ENCODE measurements around the gene PRSS16. TPM values are rescaled to one million over a fixed set of nuclear protein-coding genes. Genes with fewer than 3 reads are reported as not detected.
"Not testable (repeated sequence)": the region's sequence is repeated elsewhere in the genome, so short reads cannot be mapped to it uniquely, and the experiment has no call there.

The PRSS16 gene
- total and polyA plus RNA-seq, 2 donors, result 1.0 to 2.0 TPM

DNA sequence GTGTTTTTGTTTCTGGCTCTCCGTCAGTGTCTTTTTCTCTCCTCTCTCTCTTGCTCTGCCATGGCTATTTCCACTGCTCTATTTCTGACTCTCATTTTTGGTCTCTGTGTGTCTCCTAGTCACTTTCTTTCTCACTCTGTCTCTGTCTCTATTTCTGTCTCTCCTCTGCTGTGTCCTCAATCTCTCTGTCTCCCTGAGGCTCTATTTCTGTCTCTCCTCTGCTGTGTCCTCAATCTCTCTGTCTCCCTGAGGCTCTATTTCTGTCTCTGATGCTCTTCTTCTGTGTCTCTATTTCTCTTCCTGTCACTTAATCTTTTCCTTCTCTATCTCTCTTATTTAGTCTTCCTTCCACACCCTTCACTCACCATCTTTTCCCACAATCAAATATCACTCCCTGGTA is 8.4 kb downstream of the PRSS16 start:
- no peak for DNase-seq (ENCODE audit: extremely low spot score)
- 62% methylated on average over 1 of the region's 1 CpG for WGBS
- H3K4me1 ChIP-seq (ENCODE audit: insufficient read depth), result no peaks in the 10 kb centered on the region
- no peak overlapping the region for H3K4me3 ChIP-seq (ENCODE audit: low read depth, low read length)
- no peaks in the 10 kb centered on the region for H3K36me3 ChIP-seq (ENCODE audit: insufficient read depth)
- no peak overlapping the region for H3K27ac ChIP-seq (ENCODE audit: low read depth)

DNA sequence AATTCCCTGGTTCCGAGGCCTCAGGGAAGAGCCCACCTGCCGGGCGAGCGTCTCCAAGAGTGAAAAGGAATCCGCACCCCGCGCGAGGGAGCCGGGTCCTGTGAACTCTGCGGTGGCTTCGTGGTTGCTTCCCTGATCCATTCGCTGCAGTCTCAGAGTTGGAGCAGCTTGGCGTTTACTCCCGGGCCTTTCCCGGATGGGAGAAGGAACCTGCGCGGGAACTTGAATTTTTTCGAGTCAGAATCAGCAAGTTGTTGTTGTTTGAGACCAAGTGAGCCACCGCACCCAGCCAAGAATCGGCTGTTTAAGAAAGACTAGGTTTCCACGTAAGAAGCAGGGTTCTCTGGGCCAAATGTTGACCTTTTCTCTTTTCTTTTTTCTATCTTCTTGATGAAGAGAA is 12.9 kb downstream of the PRSS16 start:
- WGBS, result 4% methylated on average over 21 of the region's 21 CpGs
- DNase-seq (ENCODE audit: extremely low spot score), result no peak

GRCh38 chr6:27260836-27261375 is 13.4 kb downstream of the PRSS16 start:
- no peaks in the 10 kb centered on the region for H3K36me3 ChIP-seq (ENCODE audit: insufficient read depth)
- no peaks in the 10 kb centered on the region for H3K4me1 ChIP-seq (ENCODE audit: insufficient read depth)
- H3K4me3 ChIP-seq (ENCODE audit: low read depth, low read length), result no peak overlapping the region
- no peak for DNase-seq (ENCODE audit: extremely low spot score)
- no peak overlapping the region for H3K27ac ChIP-seq (ENCODE audit: low read depth)
- 6% methylated on average over 30 of the region's 30 CpGs for WGBS

More for the DNA sequence above, 12.9 kb downstream of the PRSS16 start:
- Histone ChIP-seq H3K4me1 (ENCODE audit: insufficient read depth) (no peaks in the 10 kb centered on the region), H3K36me3 (ENCODE audit: insufficient read depth) (no peaks in the 10 kb centered on the region), H3K4me3 (ENCODE audit: low read depth, low read length) (no peak overlapping the region), H3K27ac (ENCODE audit: low read depth) (no peak overlapping the region)

- Histone ChIP-seq H3K27ac (ENCODE audit: low read depth) (no peak overlapping the region), H3K4me1 (ENCODE audit: insufficient read depth) (no peaks in the 10 kb centered on the region), H3K4me3 (ENCODE audit: low read depth, low read length) (no peak overlapping the region), H3K36me3 (ENCODE audit: insufficient read depth) (no peaks in the 10 kb centered on the region)
- no peak for DNase-seq (ENCODE audit: extremely low spot score)
- WGBS, result 71% methylated on average over 8 of the region's 8 CpGs
Observed at GRCh38 chr6:27263886-27264285, 16.4 kb downstream of the PRSS16 start.

DNA sequence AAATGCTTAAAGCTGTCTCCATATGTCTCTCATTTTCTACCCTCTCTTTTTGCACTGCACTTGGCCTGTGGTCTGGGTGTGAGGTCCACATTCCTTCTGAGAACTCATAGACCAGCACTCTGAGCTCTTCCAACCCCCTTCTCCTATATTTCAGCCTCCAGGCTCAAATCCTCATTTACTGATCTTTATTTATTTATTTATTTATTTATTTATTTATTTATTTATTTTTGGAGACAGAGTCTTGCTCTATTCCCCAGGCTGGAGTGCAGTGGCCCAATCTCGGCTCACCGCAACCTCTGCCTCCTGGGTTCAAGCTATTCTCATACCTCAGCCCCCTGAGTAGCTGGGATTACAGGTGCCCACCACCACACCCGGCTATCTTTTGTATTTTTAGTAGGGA is 19.5 kb downstream of the PRSS16 start:
- H3K4me1 ChIP-seq (ENCODE audit: insufficient read depth); DNase-seq (ENCODE audit: extremely low spot score); H3K27ac ChIP-seq (ENCODE audit: low read depth); H3K4me3 ChIP-seq (ENCODE audit: low read depth, low read length); H3K36me3 ChIP-seq (ENCODE audit: insufficient read depth): not testable (repeated sequence)
- WGBS, result 89% methylated on average over 3 of the region's 3 CpGs

DNA sequence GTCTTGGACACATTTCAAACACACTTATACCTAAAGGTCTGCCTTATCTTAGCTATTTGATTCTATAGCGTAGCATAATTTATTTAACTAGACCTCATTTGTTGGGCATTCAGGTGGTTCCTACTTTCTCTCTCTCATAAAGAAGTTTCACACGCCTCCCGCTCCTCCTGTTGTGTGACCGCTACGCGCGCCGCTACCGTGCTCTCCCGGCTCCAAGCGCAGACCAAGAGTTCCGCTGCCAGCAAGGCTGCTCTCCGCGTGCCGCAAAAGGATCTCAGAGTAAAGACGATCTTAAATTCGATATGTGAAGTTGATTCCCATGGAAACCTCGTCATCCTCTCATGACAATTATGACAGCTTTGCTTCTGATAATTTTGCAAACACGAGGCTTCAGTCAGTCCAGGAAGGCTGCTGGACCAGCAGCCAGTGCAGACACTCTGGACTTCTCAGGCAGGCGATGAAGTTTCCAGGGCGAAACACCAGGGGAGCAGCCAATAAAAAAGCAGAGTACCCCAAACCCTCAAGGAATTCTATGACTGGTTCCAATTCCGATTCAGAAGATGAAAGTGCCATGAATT is 20.4 kb downstream of the PRSS16 start:
- 5% methylated on average over 22 of the region's 22 CpGs for whole genome bisulfite sequencing
- DNase-seq (ENCODE audit: extremely low spot score), result no peak
- H3K4me1 ChIP-seq (ENCODE audit: insufficient read depth), result no peaks in the 10 kb centered on the region
- no peak overlapping the region for H3K4me3 ChIP-seq (ENCODE audit: low read depth, low read length)
- no peaks in the 10 kb centered on the region for H3K36me3 ChIP-seq (ENCODE audit: insufficient read depth)
- H3K27ac ChIP-seq (ENCODE audit: low read depth), result no peak overlapping the region

GRCh38 chr6:27268803-27269202 is 21.3 kb downstream of the PRSS16 start:
- 76% methylated on average over 14 of the region's 14 CpGs for WGBS
- Histone ChIP-seq H3K27ac (ENCODE audit: low read depth) (no peak overlapping the region), H3K4me3 (ENCODE audit: low read depth, low read length) (no peak overlapping the region), H3K4me1 (ENCODE audit: insufficient read depth) (no peaks in the 10 kb centered on the region), H3K36me3 (ENCODE audit: insufficient read depth) (no peaks in the 10 kb centered on the region)
- DNase-seq (ENCODE audit: extremely low spot score), result no peak

DNA sequence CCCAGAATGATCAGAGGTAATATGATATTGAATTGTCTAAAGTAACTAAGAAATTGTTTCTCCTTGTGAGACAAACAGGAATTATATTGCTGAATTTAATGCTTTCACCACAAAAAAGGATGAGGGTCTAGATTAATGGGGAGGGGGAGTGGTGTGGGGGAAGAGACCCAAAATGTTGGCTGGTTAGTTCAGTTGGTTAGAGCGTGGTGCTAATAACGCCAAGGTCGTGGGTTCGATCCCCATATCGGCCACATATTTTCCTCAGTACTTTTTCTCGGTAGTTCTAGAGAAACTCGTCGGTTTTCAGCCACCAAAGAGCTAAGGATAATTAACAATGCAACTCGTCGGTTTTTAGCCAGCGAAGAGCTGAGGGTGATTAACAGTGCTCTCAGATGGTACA is 26.3 kb downstream of the PRSS16 start:
- H3K4me3 ChIP-seq (ENCODE audit: low read depth, low read length), result no peak overlapping the region
- DNase-seq (ENCODE audit: extremely low spot score), result no peak
- no peaks in the 10 kb centered on the region for H3K36me3 ChIP-seq (ENCODE audit: insufficient read depth)
- WGBS, result 63% methylated on average over 11 of the region's 11 CpGs
- no peaks in the 10 kb centered on the region for H3K4me1 ChIP-seq (ENCODE audit: insufficient read depth)
- H3K27ac ChIP-seq (ENCODE audit: low read depth), result no peak overlapping the region

DNA sequence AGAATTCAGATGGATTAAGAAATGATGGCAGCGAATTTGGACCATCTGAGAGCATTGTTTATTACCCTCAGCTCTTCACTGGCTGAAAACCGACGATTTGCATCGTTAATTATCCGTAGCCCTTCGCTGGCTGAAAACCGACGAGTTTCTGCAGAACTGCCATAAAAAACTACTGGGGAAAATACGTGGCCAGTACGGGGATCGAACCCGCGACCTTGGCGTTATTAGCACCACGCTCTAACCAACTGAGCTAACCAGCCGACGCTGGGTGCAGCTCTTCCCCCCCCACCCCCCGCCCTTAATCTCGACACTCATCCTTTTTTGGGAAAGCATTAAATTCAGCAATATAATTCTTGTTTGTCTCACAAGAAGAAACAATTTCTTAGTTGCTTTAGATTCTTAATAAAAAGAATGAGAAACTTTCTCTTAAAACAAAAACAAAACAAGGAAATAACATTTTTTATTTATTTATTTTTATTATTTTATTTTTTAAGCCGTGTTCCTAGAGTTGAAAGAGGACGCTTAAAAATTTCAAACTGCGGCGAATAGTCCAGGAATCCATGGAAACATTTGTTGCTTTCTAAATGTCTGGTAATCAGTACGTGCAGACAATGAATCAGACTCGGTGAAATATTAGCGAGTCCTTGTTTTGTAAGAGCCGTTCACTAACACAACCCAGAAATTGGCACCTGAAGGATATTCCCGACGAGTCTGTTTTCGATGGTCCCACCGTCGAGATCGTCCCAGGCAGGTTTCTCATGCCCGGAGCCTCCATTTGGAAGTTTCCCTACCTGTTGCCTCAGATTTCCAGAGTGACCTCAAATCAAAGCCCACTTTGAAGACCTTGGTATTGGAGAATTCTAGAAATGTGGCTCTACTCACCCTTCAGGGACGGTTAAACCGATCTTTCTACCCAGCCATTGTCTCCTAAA is 27.8 kb downstream of the PRSS16 start:
- H3K36me3 ChIP-seq (ENCODE audit: insufficient read depth), result no peaks in the 10 kb centered on the region
- H3K4me3 ChIP-seq (ENCODE audit: low read depth, low read length), result no peak overlapping the region
- no peaks in the 10 kb centered on the region for H3K4me1 ChIP-seq (ENCODE audit: insufficient read depth)
- no peak overlapping the region for H3K27ac ChIP-seq (ENCODE audit: low read depth)
- DNase-seq (ENCODE audit: extremely low spot score), result no peak
- WGBS, result 13% methylated on average over 36 of the region's 36 CpGs

DNA sequence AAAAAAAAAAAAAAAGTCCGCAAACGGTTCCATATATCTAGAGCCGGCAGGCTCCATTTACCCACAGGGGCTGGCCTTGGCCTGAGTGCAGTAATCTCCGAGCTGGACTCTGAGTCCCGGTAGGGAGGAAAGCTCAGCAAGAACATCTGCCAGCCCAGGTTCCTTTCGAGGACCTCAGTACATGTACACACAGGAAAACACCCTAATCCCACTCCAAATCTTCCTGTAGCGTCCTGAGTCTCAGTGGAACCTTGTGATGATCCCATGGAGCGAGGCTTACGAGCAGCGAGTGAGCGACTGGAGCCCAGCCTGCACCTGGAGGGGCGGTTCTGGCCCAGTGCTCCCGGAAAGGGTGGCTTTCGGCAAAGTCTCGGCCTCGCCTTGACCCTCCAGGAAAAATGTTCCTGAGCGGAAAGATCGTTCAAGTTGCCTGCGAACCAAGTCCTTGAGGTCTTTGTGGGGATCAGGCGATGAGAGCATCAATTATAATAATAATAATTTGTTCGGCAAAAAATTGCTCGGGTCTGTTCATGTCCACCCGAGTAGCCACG is 32.1 kb downstream of the PRSS16 start:
- DNase-seq (ENCODE audit: extremely low spot score), result no peak
- 3% methylated on average over 24 of the region's 24 CpGs for WGBS
- no peaks in the 10 kb centered on the region for H3K4me1 ChIP-seq (ENCODE audit: insufficient read depth)
- no peaks in the 10 kb centered on the region for H3K36me3 ChIP-seq (ENCODE audit: insufficient read depth)
- H3K4me3 ChIP-seq (ENCODE audit: low read depth, low read length), result no peak overlapping the region
- no peak overlapping the region for H3K27ac ChIP-seq (ENCODE audit: low read depth)

- DNase-seq (ENCODE audit: extremely low spot score), result no peak
- Histone ChIP-seq H3K4me1 (ENCODE audit: insufficient read depth) (no peaks in the 10 kb centered on the region), H3K27ac (ENCODE audit: low read depth) (no peak overlapping the region), H3K4me3 (ENCODE audit: low read depth, low read length) (no peak overlapping the region), H3K36me3 (ENCODE audit: insufficient read depth) (no peaks in the 10 kb centered on the region)
- WGBS, result 2% methylated on average over 17 of the region's 17 CpGs
Observed at GRCh38 chr6:27280064-27280539, 32.6 kb downstream of the PRSS16 start.

DNA sequence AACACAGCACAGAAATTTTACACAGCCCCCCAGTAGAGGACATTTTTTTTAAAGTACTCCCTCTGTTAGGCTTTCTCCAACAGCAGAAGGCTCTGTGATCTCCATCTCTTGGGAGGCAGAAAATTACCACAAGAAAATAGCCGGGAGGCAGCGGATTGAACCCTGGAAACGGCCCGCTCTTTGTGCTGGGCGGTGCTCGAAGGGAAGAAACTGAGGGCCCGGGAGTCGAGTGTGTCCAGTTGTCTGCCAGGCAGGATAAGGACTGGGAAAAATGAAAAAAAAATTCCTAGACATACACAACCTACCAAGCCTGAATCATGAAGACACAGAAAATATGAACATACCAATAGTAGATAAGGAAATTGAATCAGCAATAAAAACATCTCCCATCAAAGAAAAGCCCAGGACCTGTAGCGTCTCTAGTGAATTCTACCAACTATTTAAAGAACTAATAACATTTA is 33.1 kb downstream of the PRSS16 start:
- WGBS, result 4% methylated on average over 9 of the region's 9 CpGs
- no peak for DNase-seq (ENCODE audit: extremely low spot score)
- H3K4me1 ChIP-seq (ENCODE audit: insufficient read depth), result no peaks in the 10 kb centered on the region

DNA sequence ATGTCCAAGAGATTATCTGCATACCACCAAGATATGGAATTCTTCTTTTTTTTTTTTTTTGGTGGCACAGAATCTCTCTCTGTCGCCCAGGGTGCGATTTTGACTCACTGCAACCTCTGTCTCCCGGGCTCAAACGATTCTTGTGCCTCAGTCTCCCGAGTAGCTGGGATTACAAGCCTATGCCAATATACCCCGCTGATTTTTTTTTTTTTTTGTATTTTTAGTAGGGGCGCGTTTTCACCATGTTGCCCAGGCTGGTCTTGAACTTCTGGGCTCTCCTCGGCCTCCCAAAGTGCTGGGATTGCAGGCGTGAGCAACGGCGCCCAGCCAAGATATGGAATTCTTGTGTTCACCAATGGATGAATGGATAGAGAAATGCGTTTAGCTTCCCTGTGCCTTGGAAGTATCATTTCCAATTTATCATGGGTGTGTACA is 33.6 kb downstream of the PRSS16 start:
- Histone ChIP-seq H3K4me1 (ENCODE audit: insufficient read depth) (no peaks in the 10 kb centered on the region), H3K27ac (ENCODE audit: low read depth) (no peak overlapping the region), H3K4me3 (ENCODE audit: low read depth, low read length) (no peak overlapping the region), H3K36me3 (ENCODE audit: insufficient read depth) (no peaks in the 10 kb centered on the region)
- no peak for DNase-seq (ENCODE audit: extremely low spot score)
- 6% methylated on average over 13 of the region's 13 CpGs for WGBS

More for the DNA sequence above, 33.1 kb downstream of the PRSS16 start:
- no peak overlapping the region for H3K27ac ChIP-seq (ENCODE audit: low read depth)
- H3K4me3 ChIP-seq (ENCODE audit: low read depth, low read length), result no peak overlapping the region
- no peaks in the 10 kb centered on the region for H3K36me3 ChIP-seq (ENCODE audit: insufficient read depth)
